K562 (cell line): Measurements from ENCODE around the gene SLC49A4. TPM values are rescaled to one million over a fixed set of nuclear protein-coding genes. Genes with fewer than 3 reads are reported as not detected.

Source experiments
- ATAC-seq: fragments of 200-7000 bp; cut with Tn5 transposase; 3 replicates; pipeline ENCODE4 v1.9.1; 2020; ENCODE audit warnings: moderate library complexity
- BruUV-seq: library from RNA; stranded (reverse); fragments of 400-500 nt; replicated peaks from 2 replicates; lab custom pipeline; 2021; lab: Mats Ljungman, UMichigan
- CTCF ChIA-PET: fragments of 300-600 bp; formaldehyde crosslinking; extraction: SDS; loops from one replicate; lab custom pipeline; 2021; ENCODE audit warnings: low intra/inter-chr PET ratio; lab: Yijun Ruan, JAX
- POLR2A ChIA-PET: fragments of 300-600, 350-650 bp; sonication (Branson Sonifier 250); formaldehyde crosslinking; extraction: SDS; loops from one replicate; lab custom pipeline; 2021; ENCODE audit warnings: antibody characterized with exemption, inconsistent platforms; lab: Yijun Ruan, JAX
- DNase-seq, 4 experiments: peaks; one replicate each; pipeline versions ENCODE4 v3.0.0 to v3.0.0-alpha.2; 2011 to 2018; ENCODE audit warnings: low spot score in 3 of 4, mixed read lengths in 3 of 4; ENCODE audit errors: extremely low read depth in 1 of 4
- FAIRE-seq: peaks from 2 replicates; lab custom pipeline; 2011; peaks lifted over from hg19 to GRCh38; lab: Jason Lieb, UNC
- H2AFZ ChIP-seq: 2 replicates; pipeline ENCODE4 v1.6.0; 2011; ENCODE audit warnings: low read depth, low read length, control low read depth, inconsistent platforms
- H3K27ac ChIP-seq: fragments of 200-600 bp; 3 replicates; pipeline ENCODE4 v1.8.0; 2011; ENCODE audit warnings: low read depth, mild to moderate bottlenecking, control low read depth, inconsistent platforms, low read length, moderate library complexity, mixed read lengths; ENCODE audit errors: extremely low read depth
- H3K27me3 ChIP-seq, 2 experiments: fragments of 300-600 bp in 1 of 2; 2 replicates in 1 of 2; 3 replicates in 1 of 2; pipeline versions ENCODE4 v1.6.0 to v1.8.0; 2011; ENCODE audit warnings: inconsistent platforms in 2 of 2, low read length in 2 of 2, mild to moderate bottlenecking in 1 of 2, mixed read lengths in 1 of 2, moderate library complexity in 1 of 2; ENCODE audit not compliant: control insufficient read depth in 2 of 2, insufficient read depth in 2 of 2
- H3K36me3 ChIP-seq: fragments of 300-600 bp; 3 replicates; pipeline ENCODE4 v1.8.0; 2011; ENCODE audit warnings: mild to moderate bottlenecking, low read length, inconsistent platforms; ENCODE audit not compliant: control insufficient read depth, insufficient read depth
- H3K4me1 ChIP-seq, 2 experiments: fragments of 200-600 bp in 1 of 2; replicated peaks in 1 of 2; 2 replicates in 1 of 2; 3 replicates in 1 of 2; pipeline versions ENCODE4 v1.5.1 to v1.8.0; 2011; ENCODE audit warnings: inconsistent platforms in 2 of 2, low read length in 2 of 2, mild to moderate bottlenecking in 1 of 2, mixed read lengths in 1 of 2, moderate library complexity in 1 of 2; ENCODE audit not compliant: control insufficient read depth in 2 of 2, insufficient read depth in 2 of 2
- H3K4me2 ChIP-seq: 2 replicates; pipeline ENCODE4 v1.6.1; 2011; ENCODE audit warnings: low read length, control low read depth, inconsistent platforms, mixed read lengths; ENCODE audit not compliant: insufficient read depth
- H3K4me3 ChIP-seq: fragments of 200-600 bp; sonication (generic), shearing (Covaris generic); 2 replicates; pipeline ENCODE4 v1.5.1; 2016; ENCODE audit warnings: control low read depth, inconsistent platforms
- H3K79me2 ChIP-seq: fragments of 200-600 bp; 3 replicates; pipeline ENCODE4 v1.8.0; 2011; ENCODE audit warnings: low read length, inconsistent platforms; ENCODE audit not compliant: control insufficient read depth, insufficient read depth
- H3K9ac ChIP-seq, 2 experiments: 2 replicates each; pipeline versions ENCODE4 v1.6.0 to v1.6.1; 2011; ENCODE audit warnings: low read depth in 2 of 2, low read length in 2 of 2, control low read depth in 1 of 2, inconsistent platforms in 1 of 2, mild to moderate bottlenecking in 1 of 2, mixed read lengths in 1 of 2; ENCODE audit not compliant: insufficient read depth in 1 of 2
- H3K9me1 ChIP-seq: one replicate; pipeline ENCODE4 v1.6.0; 2011; ENCODE audit warnings: inconsistent platforms, mild to moderate bottlenecking, low read length, moderate library complexity; ENCODE audit not compliant: control insufficient read depth, insufficient read depth
- H3K9me3 ChIP-seq: replicated peaks from 2 replicates; pipeline ENCODE4 v1.5.1; 2011; ENCODE audit warnings: low read depth, low read length, inconsistent platforms; ENCODE audit not compliant: control insufficient read depth, insufficient read depth
- H4K20me1 ChIP-seq: replicated peaks from 2 replicates; pipeline ENCODE4 v1.6.1; 2011; ENCODE audit warnings: low read length, inconsistent platforms, mixed read lengths; ENCODE audit not compliant: control insufficient read depth, insufficient read depth
- ADNP ChIP-seq: fragments of 200-800 bp; sonication (Bioruptor generic); IDR thresholded peaks from 2 replicates; pipeline ENCODE4 v1.6.1; 2016; ENCODE audit warnings: missing genetic modification characterization, missing compliant biosample characterization
- COPS2 ChIP-seq: fragments of 450-650 bp; conservative IDR thresholded peaks from 2 replicates; pipeline ENCODE4 v1.6.1; 2016; ENCODE audit warnings: mild to moderate bottlenecking, moderate library complexity
- DIDO1 ChIP-seq: fragments of 450-650 bp; IDR thresholded peaks from 2 replicates; pipeline ENCODE4 v1.6.1; 2016; ENCODE audit warnings: low read depth, missing biosample characterization, missing genetic modification characterization
- HIVEP1 ChIP-seq: fragments of 250-450 bp; sonication (Bioruptor Pico); IDR thresholded peaks from 2 replicates; pipeline ENCODE4 v1.4.0; 2020; ENCODE audit warnings: mild to moderate bottlenecking
- MLLT1 ChIP-seq, 2 experiments: fragments of 450-650 bp; IDR thresholded peaks; 2 replicates each; pipeline ENCODE4 v1.6.1; 2016
- OTX1 ChIP-seq: fragments of 450-650 bp; formaldehyde crosslinking; IDR thresholded peaks from 2 replicates; pipeline ENCODE4 v1.4.0; 2022; ENCODE audit warnings: mild to moderate bottlenecking
- RB1 ChIP-seq: fragments of 450-650 bp; IDR thresholded peaks from 2 replicates; pipeline ENCODE4 v1.6.1; 2017; ENCODE audit warnings: low read depth, mild to moderate bottlenecking
- RBM34 ChIP-seq: fragments of 200-400 bp; formaldehyde crosslinking; IDR thresholded peaks from 2 replicates; pipeline ENCODE4 v1.6.1; 2018; ENCODE audit warnings: low read length, borderline replicate concordance; ENCODE audit not compliant: insufficient read depth
- SRSF1 ChIP-seq: fragments of 200-400 bp; formaldehyde crosslinking; IDR thresholded peaks from 2 replicates; pipeline ENCODE4 v1.6.1; 2017; ENCODE audit warnings: mild to moderate bottlenecking, low read depth, low read length, moderate library complexity
- TRIM28 ChIP-seq: fragments of 450-650 bp; IDR thresholded peaks from 2 replicates; pipeline ENCODE4 v1.6.1; 2017
- ZNF354B ChIP-seq: fragments of 250-450 bp; sonication (Bioruptor Pico); IDR thresholded peaks from 2 replicates; pipeline ENCODE4 v1.4.0; 2020
- WGBS: fragments of 100-300 bp; shearing (Covaris generic); methylation state at CpG from one replicate; pipeline ENCODE4 v1.1.6; 2016; ENCODE audit warnings: low coverage, mixed read lengths; ENCODE audit not compliant: insufficient coverage; ENCODE audit errors: missing lambda C conversion rate; 5-methylcytosine and 5-hydroxymethylcytosine counted together
- in situ Hi-C: fragments of 300-500 bp; cut with MboI; formaldehyde crosslinking; loops from 4 replicates; pipeline ENCODE4 v1.15.0; 2018; ENCODE audit warnings: inconsistent platforms, mixed read lengths
- intact Hi-C: fragments of 100-400 bp; cut with micrococcal nuclease; formaldehyde crosslinking; loops from 2 replicates; pipeline ENCODE4 v1.14.2; 2022
- polyA plus RNA-seq, 8 experiments: library from polyadenylated mRNA; depleted of rRNA in 4 of 8; stranded (reverse) in 5 of 8; unstranded in 3 of 8; fragments of >200 nt; fragmentation: Nextera tagmentation in 2 of 8; fragmentation: Illumina TruSeq in 1 of 8; extraction: Ambion mirVana in 2 of 8; extraction: Trizol in 1 of 8; gene quantifications; 2 replicates each; pipeline versions ENCODE4 v1.2.1 to v1.2.3, GENCODE V29; 2011 to 2014; ENCODE audit warnings: inconsistent platforms in 1 of 8, missing spikeins in 1 of 8
- total RNA-seq, 7 experiments: library from RNA; depleted of rRNA in 6 of 7; stranded (reverse); fragments of >200 nt in 6 of 7; fragmentation: Illumina TruSeq in 2 of 7; extraction: Trizol in 2 of 7; gene quantifications; 2 replicates each; pipeline versions ENCODE4 v1.2.1 to v1.2.3, GENCODE V29; 2011 to 2021; ENCODE audit warnings: low replicate concordance in 1 of 7
- TF ChIP-seq, protein P1 (sequence below): fragments of 450-650 bp; formaldehyde crosslinking; IDR thresholded peaks from 2 replicates; pipeline ENCODE4 v1.4.0; 2020; ENCODE audit warnings: mild to moderate bottlenecking, moderate library complexity
- TF ChIP-seq, protein P2 (sequence below): sonication (generic); formaldehyde crosslinking; IDR thresholded peaks from 2 replicates; pipeline ENCODE4 v1.8.1; 2023; ENCODE audit warnings: missing genetic modification reagents, mild to moderate bottlenecking, borderline replicate concordance

SLC49A4 gene
- total and polyA plus RNA-seq, 9 of the 15 experiments (the other 6 are each of a cell fraction or from before 2014, with no cell fraction given), result 0.15 to 1.3 (median 0.83) TPM

DNA sequence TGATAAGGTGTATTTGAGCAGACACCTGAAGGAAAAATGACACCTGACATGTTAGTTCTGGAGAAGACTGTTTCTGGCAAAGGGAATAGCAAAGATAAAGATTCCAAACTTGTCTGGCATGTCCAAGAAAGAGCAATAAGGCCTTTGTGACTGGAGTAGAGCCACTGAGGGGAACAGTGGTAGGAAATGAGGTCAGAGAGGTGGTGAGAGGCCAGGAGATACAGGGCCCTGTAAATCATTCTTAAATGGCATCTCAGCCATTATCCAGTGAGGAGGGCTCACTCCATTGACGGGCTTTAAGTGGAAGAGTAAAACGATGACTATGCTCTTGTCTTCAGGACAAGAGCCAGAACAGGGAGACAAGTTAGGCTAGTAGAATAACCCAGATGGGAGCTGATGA, 4.5 kb downstream of the SLC49A4 start (continued):
- TF ChIP-seq, protein P1, sequence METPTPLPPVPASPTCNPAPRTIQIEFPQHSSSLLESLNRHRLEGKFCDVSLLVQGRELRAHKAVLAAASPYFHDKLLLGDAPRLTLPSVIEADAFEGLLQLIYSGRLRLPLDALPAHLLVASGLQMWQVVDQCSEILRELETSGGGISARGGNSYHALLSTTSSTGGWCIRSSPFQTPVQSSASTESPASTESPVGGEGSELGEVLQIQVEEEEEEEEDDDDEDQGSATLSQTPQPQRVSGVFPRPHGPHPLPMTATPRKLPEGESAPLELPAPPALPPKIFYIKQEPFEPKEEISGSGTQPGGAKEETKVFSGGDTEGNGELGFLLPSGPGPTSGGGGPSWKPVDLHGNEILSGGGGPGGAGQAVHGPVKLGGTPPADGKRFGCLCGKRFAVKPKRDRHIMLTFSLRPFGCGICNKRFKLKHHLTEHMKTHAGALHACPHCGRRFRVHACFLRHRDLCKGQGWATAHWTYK (CRISPR knock-in tag), result no peak
- TF ChIP-seq MLLT1 (IDR thresholded peaks at IDR 0.05) (no peak), ADNP (no peak)

DNA sequence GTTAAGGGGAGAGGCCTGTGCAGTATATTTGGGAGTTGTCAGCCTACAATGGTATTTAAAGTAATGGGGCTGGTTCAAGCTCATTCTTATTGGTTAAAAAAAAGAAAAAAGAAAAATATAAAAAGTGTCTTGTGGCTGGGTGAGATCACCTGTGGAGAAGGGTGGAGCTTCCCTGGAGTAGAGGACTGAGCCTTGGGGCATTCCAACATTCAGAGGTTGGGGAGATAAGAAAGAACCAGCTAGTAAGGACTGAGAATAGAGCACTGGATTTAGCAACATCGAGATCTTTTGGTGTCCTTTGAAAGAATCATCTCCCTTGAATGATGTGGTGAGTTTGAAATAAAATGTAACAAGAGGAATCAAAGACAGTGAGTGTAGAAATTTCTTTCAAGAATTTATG, 5.2 kb downstream of the SLC49A4 start:
- Histone ChIP-seq H2AFZ (no peak overlapping the region), H3K9me1 (no peaks in the 10 kb centered on the region), H3K79me2 (no peaks in the 10 kb centered on the region), H3K9ac (no peak overlapping the region), H3K36me3 (no peaks in the 10 kb centered on the region), H3K4me2 (no peak overlapping the region), H3K27me3 (no peaks in the 10 kb centered on the region), H3K4me1 (peaks cover 0 to 6% of the 10 kb centered on the region in 2 experiments; a peak in 4 of 5 replicates), H4K20me1 (no peaks in the 10 kb centered on the region), H3K9me3 (no peaks in the 10 kb centered on the region), H3K4me3 (no peak overlapping the region), H3K27ac (no peak overlapping the region)
- intact Hi-C loops, result no loop called here
- ChIA-PET CTCF (interaction anchor here (0.6 kb wide), 1 partner anchor 86 kb away, joined by 3 read pairs; no protein-coding TSS in a partner anchor), POLR2A (no interaction called here)
- in situ Hi-C loops, result no loop called here
- 7% methylated on average over 1 of the region's 1 CpG for WGBS
- no TSS peak for BruUV-seq
- no peak for ATAC-seq
- DNase-seq, result no peak
- FAIRE-seq, result no peak
- TF ChIP-seq, protein P2, sequence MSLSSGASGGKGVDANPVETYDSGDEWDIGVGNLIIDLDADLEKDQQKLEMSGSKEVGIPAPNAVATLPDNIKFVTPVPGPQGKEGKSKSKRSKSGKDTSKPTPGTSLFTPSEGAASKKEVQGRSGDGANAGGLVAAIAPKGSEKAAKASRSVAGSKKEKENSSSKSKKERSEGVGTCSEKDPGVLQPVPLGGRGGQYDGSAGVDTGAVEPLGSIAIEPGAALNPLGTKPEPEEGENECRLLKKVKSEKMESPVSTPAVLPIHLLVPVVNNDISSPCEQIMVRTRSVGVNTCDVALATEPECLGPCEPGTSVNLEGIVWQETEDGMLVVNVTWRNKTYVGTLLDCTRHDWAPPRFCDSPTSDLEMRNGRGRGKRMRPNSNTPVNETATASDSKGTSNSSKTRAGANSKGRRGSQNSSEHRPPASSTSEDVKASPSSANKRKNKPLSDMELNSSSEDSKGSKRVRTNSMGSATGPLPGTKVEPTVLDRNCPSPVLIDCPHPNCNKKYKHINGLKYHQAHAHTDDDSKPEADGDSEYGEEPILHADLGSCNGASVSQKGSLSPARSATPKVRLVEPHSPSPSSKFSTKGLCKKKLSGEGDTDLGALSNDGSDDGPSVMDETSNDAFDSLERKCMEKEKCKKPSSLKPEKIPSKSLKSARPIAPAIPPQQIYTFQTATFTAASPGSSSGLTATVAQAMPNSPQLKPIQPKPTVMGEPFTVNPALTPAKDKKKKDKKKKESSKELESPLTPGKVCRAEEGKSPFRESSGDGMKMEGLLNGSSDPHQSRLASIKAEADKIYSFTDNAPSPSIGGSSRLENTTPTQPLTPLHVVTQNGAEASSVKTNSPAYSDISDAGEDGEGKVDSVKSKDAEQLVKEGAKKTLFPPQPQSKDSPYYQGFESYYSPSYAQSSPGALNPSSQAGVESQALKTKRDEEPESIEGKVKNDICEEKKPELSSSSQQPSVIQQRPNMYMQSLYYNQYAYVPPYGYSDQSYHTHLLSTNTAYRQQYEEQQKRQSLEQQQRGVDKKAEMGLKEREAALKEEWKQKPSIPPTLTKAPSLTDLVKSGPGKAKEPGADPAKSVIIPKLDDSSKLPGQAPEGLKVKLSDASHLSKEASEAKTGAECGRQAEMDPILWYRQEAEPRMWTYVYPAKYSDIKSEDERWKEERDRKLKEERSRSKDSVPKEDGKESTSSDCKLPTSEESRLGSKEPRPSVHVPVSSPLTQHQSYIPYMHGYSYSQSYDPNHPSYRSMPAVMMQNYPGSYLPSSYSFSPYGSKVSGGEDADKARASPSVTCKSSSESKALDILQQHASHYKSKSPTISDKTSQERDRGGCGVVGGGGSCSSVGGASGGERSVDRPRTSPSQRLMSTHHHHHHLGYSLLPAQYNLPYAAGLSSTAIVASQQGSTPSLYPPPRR (CRISPR knock-in tag), result no peak
- TF ChIP-seq TRIM28 (no peak), HIVEP1 (CRISPR knock-in tag) (no peak), DIDO1 (tag) (no peak), OTX1 (CRISPR knock-in tag) (no peak), MLLT1 (IDR thresholded peaks at IDR 0.05) (no peak), RBM34 (no peak), COPS2 (no peak), SRSF1 (no peak), ZNF354B (no peak), RB1 (no peak)
